GM12878 (cell line): ENCODE measurements around the gene HOXB1. TPM values are rescaled to one million over a fixed set of nuclear protein-coding genes. Genes with fewer than 3 reads are reported as not detected.

Experiments
- ATAC-seq: fragments of 200-7000 bp; cut with Tn5 transposase; 3 replicates; pipeline ENCODE4 v1.9.1; 2020; ENCODE audit warnings: mild to moderate bottlenecking, moderate library complexity
- BruUV-seq: library from RNA; stranded (reverse); fragments of 400-500 nt; replicated peaks from 2 replicates; lab custom pipeline; 2021; lab: Mats Ljungman, UMichigan
- CTCF ChIA-PET: fragments of 300-600 bp; sonication (Branson Sonifier 250); formaldehyde crosslinking; extraction: SDS; loops from one replicate; lab custom pipeline; 2021; ENCODE audit warnings: inconsistent platforms; lab: Yijun Ruan, JAX
- POLR2A ChIA-PET: fragments of 350-600 bp; formaldehyde crosslinking; extraction: SDS; loops from one replicate; lab custom pipeline; 2021; ENCODE audit warnings: inconsistent platforms; lab: Charles Lee
- RAD21 ChIA-PET: fragments of 300-600 bp; sonication (Branson Sonifier 250); formaldehyde crosslinking; loops from one replicate; lab custom pipeline; 2023; ENCODE audit warnings: antibody characterized with exemption; ENCODE audit not compliant: unreplicated experiment; lab: Charles Lee
- SMC1A ChIA-PET: fragments of 300-600 bp; sonication (Branson Sonifier 250); formaldehyde crosslinking; loops from one replicate; lab custom pipeline; 2023; ENCODE audit not compliant: unreplicated experiment, uncharacterized antibody; lab: Charles Lee
- DNase-seq: peaks from one replicate; pipeline ENCODE4 v3.0.0-alpha.2; 2011; ENCODE audit warnings: low read depth, low spot score
- FAIRE-seq: peaks from 3 replicates; lab custom pipeline; 2011; peaks lifted over from hg19 to GRCh38; lab: Jason Lieb, UNC
- H2AFZ ChIP-seq: 2 replicates; pipeline ENCODE4 v1.6.0; 2011; ENCODE audit warnings: low read depth, low read length, control low read depth; ENCODE audit not compliant: control insufficient read depth
- H3K27ac ChIP-seq: 2 replicates; pipeline ENCODE4 v1.5.1; 2011; ENCODE audit warnings: control low read depth; ENCODE audit not compliant: control insufficient read depth, insufficient read depth
- H3K27me3 ChIP-seq, 2 experiments: replicated peaks in 1 of 2; 2 replicates each; pipeline versions ENCODE4 v1.6.0 to v1.6.1; 2011; ENCODE audit warnings: low read length in 1 of 2; ENCODE audit not compliant: control insufficient read depth in 2 of 2, insufficient read depth in 2 of 2
- H3K36me3 ChIP-seq, 2 experiments: 2 replicates each; pipeline ENCODE4 v1.5.1; 2011; ENCODE audit warnings: low read length in 1 of 2; ENCODE audit not compliant: control insufficient read depth in 2 of 2, insufficient read depth in 2 of 2
- H3K4me1 ChIP-seq: 2 replicates; pipeline ENCODE4 v1.6.1; 2011; ENCODE audit warnings: mild to moderate bottlenecking, low read length, moderate library complexity, mixed read lengths; ENCODE audit not compliant: control insufficient read depth, insufficient read depth
- H3K4me2 ChIP-seq: 2 replicates; pipeline ENCODE4 v1.6.0; 2011; ENCODE audit warnings: control low read depth; ENCODE audit not compliant: control insufficient read depth, insufficient read depth
- H3K4me3 ChIP-seq: fragments of 200-600 bp; sonication (generic); 2 replicates; pipeline ENCODE4 v1.5.1; 2016
- H3K79me2 ChIP-seq: 2 replicates; pipeline ENCODE4 v1.6.0; 2011; ENCODE audit warnings: low read length; ENCODE audit not compliant: control insufficient read depth, insufficient read depth
- H3K9ac ChIP-seq: 2 replicates; pipeline ENCODE4 v1.8.0; 2011; ENCODE audit warnings: low read length, control low read depth, mixed read lengths; ENCODE audit not compliant: control insufficient read depth, insufficient read depth
- H3K9me3 ChIP-seq: replicated peaks from 3 replicates; pipeline ENCODE4 v1.5.1; 2011; ENCODE audit warnings: mild to moderate bottlenecking, low read length; ENCODE audit not compliant: control insufficient read depth, insufficient read depth
- H4K20me1 ChIP-seq: 2 replicates; pipeline ENCODE4 v1.6.0; 2011; ENCODE audit not compliant: control insufficient read depth, insufficient read depth
- ASH2L ChIP-seq: fragments of 300-600, 200-600 bp; sonication (generic); IDR thresholded peaks from 2 replicates; pipeline ENCODE4 v1.6.1; 2017; ENCODE audit warnings: low read depth, mild to moderate bottlenecking, borderline replicate concordance
- CEBPZ ChIP-seq: fragments of 150-350 bp; IDR thresholded peaks from 2 replicates; pipeline ENCODE4 v1.6.1; 2016; ENCODE audit warnings: low read depth, low read length
- EGR1 ChIP-seq, 2 experiments: IDR thresholded peaks; 1 replicate in 1 of 2; 2 replicates in 1 of 2; pipeline ENCODE4 v1.6.1; 2011 to 2012; ENCODE audit warnings: low read depth in 2 of 2, low read length in 2 of 2, borderline replicate concordance in 1 of 2, mild to moderate bottlenecking in 1 of 2, moderate library complexity in 1 of 2
- PAX5 ChIP-seq: IDR thresholded peaks from 2 replicates; pipeline ENCODE4 v1.6.1; 2011; ENCODE audit warnings: low read depth, low read length, borderline replicate concordance
- POU2F2 ChIP-seq: IDR thresholded peaks from 3 replicates; pipeline ENCODE4 v1.6.1; 2011; ENCODE audit warnings: low read depth, mild to moderate bottlenecking, low read length, borderline replicate concordance
- RELB ChIP-seq: fragments of 450-650 bp; IDR thresholded peaks from 2 replicates; pipeline ENCODE4 v1.6.1; 2017; ENCODE audit warnings: low read depth, mild to moderate bottlenecking, moderate library complexity
- REST ChIP-seq: IDR thresholded peaks from 2 replicates; pipeline ENCODE4 v1.6.1; 2012; ENCODE audit warnings: mild to moderate bottlenecking, low read depth, low read length
- RUNX3 ChIP-seq: IDR thresholded peaks from 2 replicates; pipeline ENCODE4 v1.6.1; 2012; ENCODE audit warnings: low read length, inconsistent platforms
- SMAD1 ChIP-seq: fragments of 450-650 bp; IDR thresholded peaks from 2 replicates; pipeline ENCODE4 v1.6.1; 2018; ENCODE audit warnings: mild to moderate bottlenecking, low read depth; ENCODE audit not compliant: partially characterized antibody
- ZBTB11 ChIP-seq: fragments of 450-650 bp; formaldehyde crosslinking; IDR thresholded peaks from 2 replicates; pipeline ENCODE4 v1.5.0; 2022; ENCODE audit warnings: mild to moderate bottlenecking, missing genetic modification characterization
- WGBS: methylation state at CpG from one replicate; pipeline ENCODE4 v1.1.6; 2016; ENCODE audit warnings: low lambda C conversion rate; ENCODE audit not compliant: insufficient replicate concordance, insufficient coverage; ENCODE audit errors: missing lambda C conversion rate; 5-methylcytosine and 5-hydroxymethylcytosine counted together
- in situ Hi-C: fragments of 300-500 bp; cut with MboI; formaldehyde crosslinking; loops from 9 replicates; pipeline ENCODE4 v1.14.3; 2018; ENCODE audit warnings: mixed read lengths
- intact Hi-C: fragments of 100-400 bp; cut with micrococcal nuclease; formaldehyde crosslinking; loops from one replicate; pipeline ENCODE4 v1.14.2; 2022; ENCODE audit not compliant: unreplicated experiment
- polyA plus RNA-seq, 11 experiments: library from polyadenylated mRNA; depleted of rRNA in 4 of 11; unstranded in 6 of 11; stranded (reverse) in 5 of 11; fragments of >200 nt; fragmentation: Nextera tagmentation in 4 of 11; fragmentation: Illumina TruSeq in 1 of 11; extraction: Ambion mirVana in 4 of 11; extraction: Trizol in 1 of 11; gene quantifications; 1 replicate in 1 of 11; 2 replicates in 10 of 11; pipeline versions ENCODE4 v1.2.1 to v1.2.3, GENCODE V29; 2011 to 2016; ENCODE audit warnings: inconsistent platforms in 2 of 11, missing spikeins in 2 of 11, low read depth in 1 of 11
- total RNA-seq, 4 experiments: library from RNA; depleted of rRNA in 3 of 4; stranded (reverse); fragments of >200 nt in 3 of 4; fragmentation: Illumina TruSeq in 1 of 4; extraction: Trizol in 1 of 4; gene quantifications; 2 replicates each; pipeline versions ENCODE4 v1.2.1 to v1.2.3, GENCODE V29; 2013 to 2021

HOXB1 gene
- total and polyA plus RNA-seq, 10 of the 15 experiments (the other 5 are each of a cell fraction or from before 2014, with no cell fraction given), result not detected

GRCh38 chr17:48522031-48522653 is 8.7 kb downstream of the HOXB1 start:
- FAIRE-seq (no peak), ATAC-seq (no peak), DNase-seq (no peak)
- ChIA-PET RAD21 (no interaction called here), POLR2A (interaction anchor here (0.9 kb wide), 1 partner anchor 55 kb away, joined by 5 read pairs; no protein-coding TSS in a partner anchor), CTCF (interaction anchor here (0.7 to 1.6 kb wide), 10 partner anchors 10 to 170 kb away, joined by 3 to 6 read pairs (median 3); partner anchors contain the start of gene HOXB5), SMC1A (interaction anchor here (1.0 to 1.8 kb wide), 5 partner anchors 9 to 214 kb away, joined by 3 to 7 read pairs (median 4); no protein-coding TSS in a partner anchor)
- Histone ChIP-seq H4K20me1 (no peaks in the 10 kb centered on the region), H3K9ac (no peak overlapping the region), H3K4me2 (no peak overlapping the region), H2AFZ (no peak overlapping the region), H3K4me1 (peaks cover 13% of the 10 kb centered on the region), H3K36me3 (no peaks in the 10 kb centered on the region), H3K79me2 (no peaks in the 10 kb centered on the region), H3K27me3 (0 out of 4 replicates have a peak, but pooled peaks cover 0 to 3% of the 10 kb centered on the region in 2 experiments), H3K27ac (no peak overlapping the region), H3K4me3 (no peak overlapping the region), H3K9me3 (no peaks in the 10 kb centered on the region)
- in situ Hi-C loops, result no loop called here
- intact Hi-C loops, result no loop called here
- WGBS, result 30% methylated on average over 8 of the region's 8 CpGs
- BruUV-seq, result no TSS peak
- TF ChIP-seq REST, result no peak
- no peak for TF ChIP-seq PAX5
- TF ChIP-seq CEBPZ, result no peak
- no peak for TF ChIP-seq ZBTB11 (CRISPR knock-in tag)
- TF ChIP-seq POU2F2, result no peak
- no peak for TF ChIP-seq SMAD1
- TF ChIP-seq ASH2L, result no peak
- no peak for TF ChIP-seq RUNX3
- TF ChIP-seq RELB, result no peak
- TF ChIP-seq EGR1 (IDR thresholded peaks at IDR 0.05; ENCODE audit: borderline replicate concordance in 1 of 2, low read depth in 2 of 2, low read length in 2 of 2), result no peak
